ENCODE data around the gene DAZ1. TPM values are rescaled to one million over a fixed set of nuclear protein-coding genes. Genes with fewer than 3 reads are reported as not detected.
"Not testable (repeated sequence)": the region's sequence is repeated elsewhere in the genome, so short reads cannot be mapped to it uniquely, and the experiment has no call there.

DAZ1 gene
- polyA plus RNA-seq (2011; rRNA removed): not detected in 2 replicates
- not detected in 2 replicates for polyA plus RNA-seq (2012; cell fraction: cytosol; rRNA removed)
- not detected in 2 replicates for polyA plus RNA-seq (2012; cell fraction: nucleus; rRNA removed)
- not detected in 3 replicates for polyA plus RNA-seq (2017; fragmentation: RNase III; extraction: RNeasy Plus Mini Kit Qiagen cat#74134 plus additional on column Dnase treatment)
- polyA minus RNA-seq (2011; rRNA and poly(A)+ RNA removed): not detected in 2 replicates

- CTCF ChIA-PET; H3K4me3 ChIP-seq; H3K4me2 ChIP-seq; FAIRE-seq; H3K27ac ChIP-seq; H3K9me3 ChIP-seq; DNase-seq (ENCODE audit: low read depth in 1 of 2, low spot score in 1 of 2); POLR2A ChIA-PET; ATAC-seq; H3K4me1 ChIP-seq: not testable (repeated sequence)
- WGBS (ENCODE audit: missing lambda C conversion rate): no CpG with 5 or more reads among the region's 23 CpGs
These were observed at the start of gene DAZ1 for GRCh38 chrY:23198908-23199307. Gene DAZ1, minus strand, starts transcription at chrY:23199008. Its CDS starts 208 bp downstream, at chrY:23198800.

- FAIRE-seq; H3K27ac ChIP-seq; POLR2A ChIA-PET; H3K9me3 ChIP-seq; H3K4me2 ChIP-seq; DNase-seq (ENCODE audit: low read depth in 1 of 2, low spot score in 1 of 2); H3K4me1 ChIP-seq; H3K4me3 ChIP-seq; ATAC-seq; CTCF ChIA-PET: not testable (repeated sequence)
- no CpG with 5 or more reads among the region's 23 CpGs for WGBS (ENCODE audit: missing lambda C conversion rate)
These were observed 20.4 kb upstream of the DAZ1 start, which contains the start of gene DAZ2 for GRCh38 chrY:23219233-23219632. Gene DAZ2, plus strand, starts transcription at chrY:23219533. Its CDS starts 208 bp downstream, at chrY:23219741.

- H3K4me2 ChIP-seq; H3K4me1 ChIP-seq; ATAC-seq; DNase-seq (ENCODE audit: low read depth in 1 of 2, low spot score in 1 of 2); H3K4me3 ChIP-seq; H3K9me3 ChIP-seq; CTCF ChIA-PET; FAIRE-seq; H3K27ac ChIP-seq; POLR2A ChIA-PET: not testable (repeated sequence)
- WGBS (ENCODE audit: missing lambda C conversion rate): no CpG with 5 or more reads among the region's 4 CpGs
These were observed 11.9 kb upstream of the DAZ1 start for GRCh38 chrY:23210681-23211080.

- POLR2A ChIA-PET; FAIRE-seq; DNase-seq (ENCODE audit: low read depth in 1 of 2, low spot score in 1 of 2); H3K4me2 ChIP-seq; H3K4me1 ChIP-seq; H3K4me3 ChIP-seq; ATAC-seq; CTCF ChIA-PET; H3K9me3 ChIP-seq; H3K27ac ChIP-seq: not testable (repeated sequence)
- WGBS (ENCODE audit: missing lambda C conversion rate): 20% methylated on average over 2 of the region's 4 CpGs
These were observed 11.1 kb upstream of the DAZ1 start for GRCh38 chrY:23209802-23210495.

GRCh38 chrY:23207455-23207854, 8.6 kb upstream of the DAZ1 start:
- FAIRE-seq; POLR2A ChIA-PET; H3K4me3 ChIP-seq; ATAC-seq; H3K9me3 ChIP-seq; H3K4me1 ChIP-seq; DNase-seq (ENCODE audit: low read depth in 1 of 2, low spot score in 1 of 2); H3K27ac ChIP-seq; H3K4me2 ChIP-seq; CTCF ChIA-PET: not testable (repeated sequence)
- no CpG with 5 or more reads among the region's 4 CpGs for WGBS (ENCODE audit: missing lambda C conversion rate)

Other genes with a start within 250 kb of the DAZ1 start
- gene BPY2, start 214.7 kb downstream of the DAZ1 start, polyA plus RNA-seq (2011; rRNA removed): not detected in 2 replicates
- not detected in 3 replicates for gene BPY2, start 214.7 kb downstream of the DAZ1 start, polyA plus RNA-seq (2017; fragmentation: RNase III; extraction: RNeasy Plus Mini Kit Qiagen cat#74134 plus additional on column Dnase treatment)
- gene DAZ2, start 20.5 kb upstream of the DAZ1 start, polyA plus RNA-seq (2011; rRNA removed): not detected in 2 replicates
- not detected in 3 replicates for gene DAZ2, start 20.5 kb upstream of the DAZ1 start, polyA plus RNA-seq (2017; fragmentation: RNase III; extraction: RNeasy Plus Mini Kit Qiagen cat#74134 plus additional on column Dnase treatment)